ENCODE results near the gene HDAC4. TPM values are rescaled to one million over a fixed set of nuclear protein-coding genes. Genes with fewer than 3 reads are reported as not detected.

The HDAC4 gene
- total and polyA plus RNA-seq, 8 donors, result 1.7 to 98.8 (median 24.5) TPM

GRCh38 chr2:239326831-239327535 is 73.8 kb downstream of the HDAC4 start:
- H3K27ac ChIP-seq, result peak overlapping the region in 4 of 5 donors; percentile 69 to 87 (median 78)
- DNase-seq, result peak in 1 of 2 donors; percentile 54
- peaks cover 46 to 84% (median 65%) of the 10 kb centered on the region in 4 donors for H3K4me1 ChIP-seq
- H3K27me3 ChIP-seq, result no peaks in the 10 kb centered on the region
- TF ChIP-seq, protein P1, sequence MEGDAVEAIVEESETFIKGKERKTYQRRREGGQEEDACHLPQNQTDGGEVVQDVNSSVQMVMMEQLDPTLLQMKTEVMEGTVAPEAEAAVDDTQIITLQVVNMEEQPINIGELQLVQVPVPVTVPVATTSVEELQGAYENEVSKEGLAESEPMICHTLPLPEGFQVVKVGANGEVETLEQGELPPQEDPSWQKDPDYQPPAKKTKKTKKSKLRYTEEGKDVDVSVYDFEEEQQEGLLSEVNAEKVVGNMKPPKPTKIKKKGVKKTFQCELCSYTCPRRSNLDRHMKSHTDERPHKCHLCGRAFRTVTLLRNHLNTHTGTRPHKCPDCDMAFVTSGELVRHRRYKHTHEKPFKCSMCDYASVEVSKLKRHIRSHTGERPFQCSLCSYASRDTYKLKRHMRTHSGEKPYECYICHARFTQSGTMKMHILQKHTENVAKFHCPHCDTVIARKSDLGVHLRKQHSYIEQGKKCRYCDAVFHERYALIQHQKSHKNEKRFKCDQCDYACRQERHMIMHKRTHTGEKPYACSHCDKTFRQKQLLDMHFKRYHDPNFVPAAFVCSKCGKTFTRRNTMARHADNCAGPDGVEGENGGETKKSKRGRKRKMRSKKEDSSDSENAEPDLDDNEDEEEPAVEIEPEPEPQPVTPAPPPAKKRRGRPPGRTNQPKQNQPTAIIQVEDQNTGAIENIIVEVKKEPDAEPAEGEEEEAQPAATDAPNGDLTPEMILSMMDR (IDR thresholded peaks at IDR 0.05), result no peak
- no peak for TF ChIP-seq POLR2AphosphoS5 (IDR thresholded peaks at IDR 0.05)
- TF ChIP-seq EP300 (IDR thresholded peaks at IDR 0.05), result no peak
- TF ChIP-seq POLR2A (IDR thresholded peaks at IDR 0.05), result no peak
- H3K9me3 ChIP-seq, result no peaks in the 10 kb centered on the region
- intact Hi-C loops (cut with DNase I; ENCODE audit: low total_unique reads), result no loop called here
- 61 to 87% (median 78%) methylated on average over 13 to 16 of the region's 16 CpGs for WGBS, 5 donors
- H3K4me3 ChIP-seq, result no peak overlapping the region
- no peaks in the 10 kb centered on the region for H3K36me3 ChIP-seq

DNA sequence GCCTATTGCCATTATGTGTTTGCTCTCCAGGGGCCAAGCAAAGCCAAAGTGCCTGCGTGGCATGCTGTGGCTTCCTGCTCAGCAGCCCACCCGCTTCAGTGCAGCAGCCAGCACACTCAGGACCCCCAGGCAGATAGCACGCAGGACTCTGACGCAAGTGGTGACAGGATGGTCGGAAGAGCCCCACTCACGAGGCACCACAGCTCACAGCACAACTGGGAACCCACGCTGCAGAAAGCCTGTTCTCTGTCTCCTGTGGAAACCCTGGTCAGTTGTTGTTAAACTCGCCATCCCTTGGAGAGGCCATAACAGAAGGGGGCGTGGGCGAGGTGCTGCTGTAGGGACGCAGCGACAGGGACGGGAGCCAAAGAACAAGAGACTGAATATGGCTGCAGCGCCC is 76.4 kb downstream of the HDAC4 start:
- Histone ChIP-seq H3K4me3 (no peak overlapping the region), H3K27ac (peak overlapping the region in 3 of 5 donors; percentile 21 to 87 (median 22)), H3K4me1 (peaks cover 40 to 71% (median 57%) of the 10 kb centered on the region in 4 donors), H3K36me3 (no peaks in the 10 kb centered on the region), H3K27me3 (no peaks in the 10 kb centered on the region), H3K9me3 (no peaks in the 10 kb centered on the region)
- WGBS, 5 donors, result 59 to 79% (median 71%) methylated on average over 13 to 14 of the region's 14 CpGs
- TF ChIP-seq EP300 (IDR thresholded peaks at IDR 0.05), result no peak
- no peak for TF ChIP-seq POLR2A (IDR thresholded peaks at IDR 0.05)
- no peak for TF ChIP-seq POLR2AphosphoS5 (IDR thresholded peaks at IDR 0.05)
- DNase-seq, result peak in 1 of 2 donors; percentile 22
- intact Hi-C loops (cut with DNase I; ENCODE audit: low total_unique reads), result no loop called here

DNA sequence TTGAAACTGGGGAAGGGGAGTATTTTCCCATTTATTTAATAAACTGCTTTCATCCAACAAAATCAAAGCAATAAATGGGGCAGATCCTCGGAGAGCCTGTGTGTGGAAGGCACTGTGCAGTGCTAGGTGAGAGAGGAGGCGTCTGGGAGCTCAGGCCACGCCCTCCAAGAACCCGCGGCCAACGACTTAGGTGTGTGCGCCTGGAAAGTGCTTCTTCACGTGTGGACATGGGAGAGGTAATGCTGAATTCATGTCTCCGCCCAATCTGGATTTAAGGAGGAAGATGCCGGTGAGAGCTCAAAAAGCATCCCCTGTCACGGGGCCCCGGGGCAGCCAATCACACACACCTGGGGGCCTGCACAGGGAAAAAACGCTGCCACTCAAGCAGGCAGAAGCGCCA is 77.4 kb downstream of the HDAC4 start:
- Histone ChIP-seq H3K36me3 (no peaks in the 10 kb centered on the region), H3K27me3 (no peaks in the 10 kb centered on the region), H3K4me3 (no peak overlapping the region), H3K4me1 (peaks cover 38 to 71% (median 56%) of the 10 kb centered on the region in 4 donors), H3K27ac (peak overlapping the region in 1 of 5 donors; percentile 87), H3K9me3 (no peaks in the 10 kb centered on the region)
- DNase-seq, result no peak
- TF ChIP-seq EP300 (IDR thresholded peaks at IDR 0.05) (no peak), POLR2AphosphoS5 (IDR thresholded peaks at IDR 0.05) (no peak), POLR2A (IDR thresholded peaks at IDR 0.05) (no peak)
- TF ChIP-seq, protein P1 (IDR thresholded peaks at IDR 0.05), result no peak
- 67 to 83% (median 75%) methylated on average over 14 of the region's 14 CpGs for WGBS, 5 donors
- intact Hi-C loops (cut with DNase I; ENCODE audit: low total_unique reads), result no loop called here

DNA sequence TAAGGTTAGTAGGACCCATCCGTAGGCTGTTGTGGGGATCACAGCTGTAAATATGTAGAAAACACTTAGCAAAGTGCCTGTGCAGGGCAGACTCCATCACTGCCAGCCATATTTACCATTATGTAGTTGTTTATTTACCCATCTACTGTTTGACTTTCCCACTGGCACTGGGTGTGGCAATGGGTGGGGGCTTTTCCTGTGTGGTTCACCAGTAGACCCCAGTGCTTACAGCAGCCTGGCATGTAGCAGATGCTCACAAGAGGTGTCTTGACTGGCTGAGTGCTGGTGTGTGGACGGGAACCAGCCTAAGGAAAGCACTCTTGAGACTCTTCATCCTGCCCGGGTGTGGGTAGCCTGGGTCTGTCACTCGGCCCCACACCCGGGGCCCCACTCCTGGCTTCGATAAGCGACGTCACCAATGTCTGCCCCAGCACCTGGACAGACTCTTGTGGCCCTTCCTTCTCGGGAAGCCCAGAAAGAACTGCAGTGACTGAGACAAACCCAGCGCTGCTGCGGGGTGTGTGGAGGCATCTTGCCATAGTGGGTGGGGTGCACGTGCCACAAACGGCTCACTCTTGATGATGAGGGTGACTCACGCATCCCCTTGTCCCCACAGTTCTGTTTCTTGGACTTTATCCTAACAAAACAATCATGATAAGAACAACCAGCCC is 78.3 kb downstream of the HDAC4 start:
- Histone ChIP-seq H3K36me3 (no peaks in the 10 kb centered on the region), H3K27me3 (no peaks in the 10 kb centered on the region), H3K27ac (peak overlapping the region in 3 of 5 donors; percentile 35 to 87 (median 42)), H3K4me1 (peaks cover 30 to 71% (median 55%) of the 10 kb centered on the region in 4 donors), H3K9me3 (no peaks in the 10 kb centered on the region), H3K4me3 (no peak overlapping the region)
- no peak for DNase-seq
- intact Hi-C loops (cut with DNase I; ENCODE audit: low total_unique reads), result no loop called here
- TF ChIP-seq POLR2A (IDR thresholded peaks at IDR 0.05), result no peak
- TF ChIP-seq POLR2AphosphoS5 (IDR thresholded peaks at IDR 0.05), result peak in 2 of 3 donors; percentile 17 to 31
- TF ChIP-seq, protein P1 (IDR thresholded peaks at IDR 0.05), result no peak
- no peak for TF ChIP-seq EP300 (IDR thresholded peaks at IDR 0.05)
- WGBS, 5 donors, result 47 to 66% (median 60%) methylated on average over 14 of the region's 14 CpGs

Data from stomach (tissue), 9 donors.